ENCODE results near the gene ZNF8. TPM values are rescaled to one million over a fixed set of nuclear protein-coding genes. Genes with fewer than 3 reads are reported as not detected.

Gene ZNF8
- total RNA-seq, 2 experiments from 2014 or later, result 4.5 TPM

GRCh38 chr19:58275564-58275963 lies 3.2 kb upstream of the ZNF8 start:
- CTCF ChIA-PET, result no interaction called here

GRCh38 chr19:58277197-58277596 lies 1.6 kb upstream of the ZNF8 start:
- CTCF ChIA-PET, result no interaction called here
- H3K9me3 Mint-ChIP-seq, result peaks cover 35% of the 10 kb centered on the region
- POLR2A ChIA-PET, result interaction anchor here (1.4 to 1.8 kb wide), 3 partner anchors 14 to 94 kb away, joined by 3 to 7 read pairs (median 4); partner anchors contain the start of gene ZNF274
- no peaks in the 10 kb centered on the region for H3K27me3 Mint-ChIP-seq
- peaks cover 70% of the 10 kb centered on the region for H3K36me3 Mint-ChIP-seq (ENCODE audit: low read depth)
- peak overlapping the region; percentile 87 for H3K4me3 Mint-ChIP-seq
- no peak for DNase-seq
- no peak overlapping the region for H3K27ac Mint-ChIP-seq
- peaks cover 40% of the 10 kb centered on the region for H3K4me1 Mint-ChIP-seq

More at GRCh38 chr19:58275564-58275963, 3.2 kb upstream of the ZNF8 start:
- H3K9me3 Mint-ChIP-seq, result peaks cover 34% of the 10 kb centered on the region
- H3K4me1 Mint-ChIP-seq, result peaks cover 30% of the 10 kb centered on the region
- H3K4me3 Mint-ChIP-seq, result no peak overlapping the region
- no peak for DNase-seq
- H3K36me3 Mint-ChIP-seq (ENCODE audit: low read depth), result peaks cover 72% of the 10 kb centered on the region
- no peak overlapping the region for H3K27ac Mint-ChIP-seq
- POLR2A ChIA-PET, result interaction anchor here (0.8 to 1.8 kb wide), 4 partner anchors 10 to 92 kb away, joined by 3 to 7 read pairs (median 3); partner anchors contain the start of gene ZNF274
- H3K27me3 Mint-ChIP-seq, result no peaks in the 10 kb centered on the region

- H3K9me3 Mint-ChIP-seq, result peaks cover 37% of the 10 kb centered on the region
- peak overlapping the region; percentile 87 for H3K4me3 Mint-ChIP-seq
- no peaks in the 10 kb centered on the region for H3K27me3 Mint-ChIP-seq
- H3K36me3 Mint-ChIP-seq (ENCODE audit: low read depth), result peaks cover 67% of the 10 kb centered on the region
- H3K4me1 Mint-ChIP-seq, result peaks cover 40% of the 10 kb centered on the region
- DNase-seq, result no peak
- ChIA-PET CTCF (interaction anchor here (0.5 to 1.2 kb wide), 2 partner anchors 126 to 242 kb away, joined by 3 to 4 read pairs; partner anchors contain the start of gene ZBTB45), POLR2A (interaction anchor here (0.7 to 2.2 kb wide), 12 partner anchors 13 to 297 kb away, joined by 3 to 16 read pairs (median 4); partner anchors contain the start of genes ZBTB45, ZNF274, ZNF497 and ZNF544)
- H3K27ac Mint-ChIP-seq, result peak overlapping the region; percentile 80
Observed at GRCh38 chr19:58277748-58278540, 811 bp upstream of the ZNF8 start.

GRCh38 chr19:58279042-58279924 lies 528 bp downstream of the ZNF8 start:
- DNase-seq, result peak; percentile 45
- Mint-ChIP-seq H3K4me1 (peaks cover 40% of the 10 kb centered on the region), H3K27me3 (no peaks in the 10 kb centered on the region), H3K4me3 (peak overlapping the region; percentile 87), H3K9me3 (peaks cover 37% of the 10 kb centered on the region), H3K27ac (peak overlapping the region; percentile 80), H3K36me3 (ENCODE audit: low read depth) (peaks cover 73% of the 10 kb centered on the region)
- POLR2A ChIA-PET, result interaction anchor here (1.0 to 2.2 kb wide), 9 partner anchors 14 to 296 kb away, joined by 3 to 16 read pairs (median 4); partner anchors contain the start of genes ERVK3-1, ZBTB45, ZNF274 and ZNF497
- CTCF ChIA-PET, result no interaction called here

- Mint-ChIP-seq H3K4me3 (peak overlapping the region; percentile 87), H3K27me3 (no peaks in the 10 kb centered on the region), H3K4me1 (peaks cover 40% of the 10 kb centered on the region), H3K36me3 (ENCODE audit: low read depth) (peaks cover 69% of the 10 kb centered on the region), H3K9me3 (peaks cover 32% of the 10 kb centered on the region), H3K27ac (peak overlapping the region; percentile 80)
- DNase-seq, result no peak
- CTCF ChIA-PET, result interaction anchor here (0.5 kb wide), 1 partner anchor 44 kb away, joined by 3 read pairs; no protein-coding TSS in a partner anchor
- POLR2A ChIA-PET, result interaction anchor here (2.1 to 2.2 kb wide), 2 partner anchors 25 to 84 kb away, joined by 6 to 8 read pairs; partner anchors contain the start of genes ERVK3-1 and ZNF497
Observed at GRCh38 chr19:58279925-58280316, 1.2 kb downstream of the ZNF8 start.

- Mint-ChIP-seq H3K9me3 (peaks cover 30% of the 10 kb centered on the region), H3K4me1 (peaks cover 21% of the 10 kb centered on the region), H3K36me3 (ENCODE audit: low read depth) (peaks cover 81% of the 10 kb centered on the region), H3K27ac (no peak overlapping the region), H3K27me3 (no peaks in the 10 kb centered on the region), H3K4me3 (no peak overlapping the region)
- no peak for DNase-seq
- CTCF ChIA-PET, result no interaction called here
- POLR2A ChIA-PET, result no interaction called here
Observed at GRCh38 chr19:58284199-58284598, 5.4 kb downstream of the ZNF8 start.

GRCh38 chr19:58291943-58292342 lies 13.2 kb downstream of the ZNF8 start:
- no peaks in the 10 kb centered on the region for H3K4me1 Mint-ChIP-seq
- peaks cover 53% of the 10 kb centered on the region for H3K9me3 Mint-ChIP-seq
- DNase-seq, result no peak
- no peaks in the 10 kb centered on the region for H3K27me3 Mint-ChIP-seq
- H3K36me3 Mint-ChIP-seq (ENCODE audit: low read depth), result peaks cover 95% of the 10 kb centered on the region
- no peak overlapping the region for H3K4me3 Mint-ChIP-seq
- CTCF ChIA-PET, result no interaction called here
- POLR2A ChIA-PET, result no interaction called here
- no peak overlapping the region for H3K27ac Mint-ChIP-seq

GRCh38 chr19:58294743-58295374 lies 16.1 kb downstream of the ZNF8 start:
- H3K36me3 Mint-ChIP-seq (ENCODE audit: low read depth), result peaks cover 87% of the 10 kb centered on the region
- no peak overlapping the region for H3K27ac Mint-ChIP-seq
- H3K27me3 Mint-ChIP-seq, result no peaks in the 10 kb centered on the region
- ChIA-PET CTCF (no interaction called here), POLR2A (no interaction called here)
- H3K4me3 Mint-ChIP-seq, result no peak overlapping the region
- peaks cover 53% of the 10 kb centered on the region for H3K9me3 Mint-ChIP-seq
- DNase-seq, result no peak
- no peaks in the 10 kb centered on the region for H3K4me1 Mint-ChIP-seq

- Mint-ChIP-seq H3K4me3 (no peak overlapping the region), H3K27ac (no peak overlapping the region), H3K4me1 (no peaks in the 10 kb centered on the region), H3K36me3 (ENCODE audit: low read depth) (peaks cover 88% of the 10 kb centered on the region), H3K9me3 (peaks cover 56% of the 10 kb centered on the region), H3K27me3 (no peaks in the 10 kb centered on the region)
- CTCF ChIA-PET, result no interaction called here
- POLR2A ChIA-PET, result interaction anchor here (1.2 kb wide), 1 partner anchor 68 kb away, joined by 4 read pairs; no protein-coding TSS in a partner anchor
- no peak for DNase-seq
Observed at GRCh38 chr19:58296104-58296503, 17.3 kb downstream of the ZNF8 start.

- POLR2A ChIA-PET, result interaction anchor here (1.4 kb wide), 1 partner anchor 118 kb away, joined by 3 read pairs; the partner anchor contains the start of gene ZNF274
- Mint-ChIP-seq H3K9me3 (peaks cover 32% of the 10 kb centered on the region), H3K4me3 (no peak overlapping the region), H3K4me1 (peaks cover 14% of the 10 kb centered on the region), H3K27me3 (no peaks in the 10 kb centered on the region), H3K36me3 (ENCODE audit: low read depth) (peaks cover 78% of the 10 kb centered on the region), H3K27ac (no peak overlapping the region)
- no peak for DNase-seq
- CTCF ChIA-PET, result no interaction called here
Observed at GRCh38 chr19:58300620-58301019, 21.9 kb downstream of the ZNF8 start.

- peak overlapping the region; percentile 100 for H3K4me3 Mint-ChIP-seq
- ChIA-PET CTCF (no interaction called here), POLR2A (interaction anchor here (1.5 kb wide), 1 partner anchor 216 kb away, joined by 3 read pairs; the partner anchor contains the start of gene ZBTB45)
- H3K36me3 Mint-ChIP-seq (ENCODE audit: low read depth), result peaks cover 83% of the 10 kb centered on the region
- peaks cover 27% of the 10 kb centered on the region for H3K9me3 Mint-ChIP-seq
- no peaks in the 10 kb centered on the region for H3K27me3 Mint-ChIP-seq
- H3K4me1 Mint-ChIP-seq, result peaks cover 46% of the 10 kb centered on the region
- H3K27ac Mint-ChIP-seq, result peak overlapping the region; percentile 100
- no peak for DNase-seq
Observed at GRCh38 chr19:58304255-58304654, 25.5 kb downstream of the ZNF8 start.

GRCh38 chr19:58304748-58305064 lies 26.0 kb downstream of the ZNF8 start:
- peaks cover 86% of the 10 kb centered on the region for H3K36me3 Mint-ChIP-seq (ENCODE audit: low read depth)
- peaks cover 29% of the 10 kb centered on the region for H3K9me3 Mint-ChIP-seq
- peak overlapping the region; percentile 100 for H3K4me3 Mint-ChIP-seq
- CTCF ChIA-PET, result interaction anchor here (1.7 kb wide), 1 partner anchor 76 kb away, joined by 4 read pairs; the partner anchor contains the start of gene ZNF544
- POLR2A ChIA-PET, result interaction anchor here (0.6 to 2.7 kb wide), 12 partner anchors 18 to 215 kb away, joined by 3 to 23 read pairs (median 3); partner anchors contain the start of genes ZBTB45, ZNF497 and ZSCAN22
- H3K27ac Mint-ChIP-seq, result peak overlapping the region; percentile 100
- peaks cover 49% of the 10 kb centered on the region for H3K4me1 Mint-ChIP-seq
- H3K27me3 Mint-ChIP-seq, result no peaks in the 10 kb centered on the region
- DNase-seq, result no peak
